ENCODE measurements around the gene MRPL14.

DNA sequence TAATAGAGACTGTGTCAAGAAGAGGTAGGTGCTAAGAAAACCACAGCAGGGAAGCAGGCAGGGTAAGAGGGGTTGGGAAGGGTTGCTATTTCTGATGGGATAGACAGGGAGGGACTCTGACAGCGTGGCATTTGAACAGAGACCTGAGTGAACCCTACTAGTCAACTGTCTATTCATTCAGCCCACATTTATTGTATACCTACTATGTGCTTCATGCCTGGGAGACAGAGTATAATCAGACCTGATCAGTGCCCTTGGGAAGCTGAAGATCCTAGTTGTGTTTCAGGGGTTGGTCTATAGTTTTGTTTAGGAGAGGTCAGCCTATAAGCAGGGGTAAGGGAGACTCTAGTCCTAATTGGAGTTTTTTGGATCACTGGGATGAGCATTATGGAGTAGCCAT lies 16.5 kb upstream of the MRPL14 start:
- TF ChIP-seq, protein P1, sequence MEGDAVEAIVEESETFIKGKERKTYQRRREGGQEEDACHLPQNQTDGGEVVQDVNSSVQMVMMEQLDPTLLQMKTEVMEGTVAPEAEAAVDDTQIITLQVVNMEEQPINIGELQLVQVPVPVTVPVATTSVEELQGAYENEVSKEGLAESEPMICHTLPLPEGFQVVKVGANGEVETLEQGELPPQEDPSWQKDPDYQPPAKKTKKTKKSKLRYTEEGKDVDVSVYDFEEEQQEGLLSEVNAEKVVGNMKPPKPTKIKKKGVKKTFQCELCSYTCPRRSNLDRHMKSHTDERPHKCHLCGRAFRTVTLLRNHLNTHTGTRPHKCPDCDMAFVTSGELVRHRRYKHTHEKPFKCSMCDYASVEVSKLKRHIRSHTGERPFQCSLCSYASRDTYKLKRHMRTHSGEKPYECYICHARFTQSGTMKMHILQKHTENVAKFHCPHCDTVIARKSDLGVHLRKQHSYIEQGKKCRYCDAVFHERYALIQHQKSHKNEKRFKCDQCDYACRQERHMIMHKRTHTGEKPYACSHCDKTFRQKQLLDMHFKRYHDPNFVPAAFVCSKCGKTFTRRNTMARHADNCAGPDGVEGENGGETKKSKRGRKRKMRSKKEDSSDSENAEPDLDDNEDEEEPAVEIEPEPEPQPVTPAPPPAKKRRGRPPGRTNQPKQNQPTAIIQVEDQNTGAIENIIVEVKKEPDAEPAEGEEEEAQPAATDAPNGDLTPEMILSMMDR (IDR thresholded peaks at IDR 0.05; ENCODE audit: low read length), result no peak
- no peak for TF ChIP-seq EZH2 (optimal IDR thresholded peaks at IDR 0.05; ENCODE audit: low read depth, low read length)
- TF ChIP-seq EZH2phosphoT487 (IDR thresholded peaks at IDR 0.05; ENCODE audit: low read length), result no peak

All from MM.1S (cell line).